HG03354 (cell line): Measurements from ENCODE around the gene NTRK2.

ENCODE experiments used
- ATAC-seq: cut with Tn5 transposase; IDR thresholded peaks from one replicate; pipeline ENCODE4 v1.9.1; 2021; ENCODE audit warnings: mild to moderate bottlenecking; ENCODE audit not compliant: unreplicated experiment, poor library complexity, severe bottlenecking

The NTRK2 gene

DNA sequence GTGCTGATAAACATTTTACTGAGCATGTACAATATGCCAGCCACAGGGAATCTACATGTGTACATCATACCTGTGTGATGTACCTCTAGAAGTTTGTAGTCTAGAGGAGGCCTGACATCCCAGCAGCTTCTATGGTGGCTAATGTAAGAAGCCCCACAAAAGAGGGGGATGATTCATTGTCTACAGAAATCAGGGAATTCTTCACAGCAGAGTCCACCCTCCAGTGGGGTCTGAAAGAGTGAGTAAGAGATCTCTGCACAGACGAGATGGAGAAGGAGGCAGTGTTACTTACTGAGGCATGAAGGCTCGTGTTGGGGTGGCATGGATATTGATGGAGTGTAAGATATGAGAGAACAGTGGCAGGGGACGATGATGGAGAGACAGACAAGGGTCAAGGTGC, 103.0 kb downstream of the NTRK2 start:
- ATAC-seq = no peak

DNA sequence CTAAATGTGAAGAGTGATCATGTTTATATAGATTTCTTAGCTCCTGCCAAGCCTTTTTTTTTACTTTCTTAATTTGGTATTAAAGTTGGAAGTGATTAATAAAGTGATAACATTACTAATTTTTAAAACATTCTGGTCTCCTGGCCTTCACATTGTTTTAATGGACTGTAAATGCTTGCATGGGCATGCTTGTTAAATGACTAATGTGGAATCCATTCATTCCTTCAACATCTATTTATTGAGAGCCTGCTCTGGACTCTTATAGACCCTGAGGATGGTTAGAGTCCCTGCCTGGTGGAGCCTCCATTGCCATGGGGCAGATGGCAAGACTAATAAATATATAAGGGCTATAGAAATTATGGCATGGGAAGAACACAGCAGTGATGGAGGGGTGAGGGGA, 103.5 kb downstream of the NTRK2 start:
- no peak for ATAC-seq

DNA sequence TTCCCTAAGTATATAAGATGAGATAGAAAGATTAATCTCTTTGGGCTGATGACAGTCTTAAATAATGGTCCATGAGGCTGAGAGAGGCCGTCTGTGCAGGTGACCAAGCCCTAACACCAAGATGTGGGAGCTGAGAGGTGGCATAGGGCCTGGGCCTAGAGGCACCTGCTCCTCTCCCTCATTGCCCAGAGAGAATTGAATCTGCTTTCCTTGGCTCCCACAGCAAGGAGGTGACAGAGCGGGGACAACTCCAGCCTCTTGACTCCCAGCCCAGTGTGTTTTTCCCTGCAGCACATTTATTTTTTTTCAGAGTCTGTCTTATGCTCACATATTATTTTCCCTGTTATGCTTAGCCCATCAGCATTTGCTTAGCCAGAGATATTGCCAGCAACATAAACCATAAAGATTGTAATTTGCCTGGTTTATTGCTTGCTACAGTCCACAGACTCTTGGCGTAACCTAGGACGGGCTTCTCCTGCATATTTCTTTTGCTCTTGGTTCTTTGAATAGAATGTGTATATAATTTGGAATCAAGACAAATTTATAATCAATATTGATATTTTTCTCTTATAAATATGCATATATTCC, 105.6 kb downstream of the NTRK2 start:
- ATAC-seq = no peak

DNA sequence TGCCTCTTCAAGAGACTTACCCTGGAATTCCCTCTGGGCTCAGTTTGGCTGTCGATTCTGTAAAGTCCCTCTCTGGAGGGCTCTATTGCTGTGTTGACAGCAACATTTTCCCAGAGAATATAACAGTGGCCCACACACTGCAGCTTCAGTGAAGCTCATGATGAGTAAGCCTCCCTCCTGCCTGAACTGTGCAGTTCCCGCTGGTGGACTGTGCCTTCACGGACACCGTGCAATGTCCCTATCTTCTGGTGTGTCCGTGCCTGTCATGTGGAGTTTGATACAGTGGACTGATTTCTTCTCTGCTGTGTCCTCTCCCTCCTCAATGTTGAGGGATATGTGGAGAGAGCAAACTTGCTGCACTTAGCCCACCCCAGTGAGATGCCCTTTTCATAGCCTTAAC, 109.0 kb downstream of the NTRK2 start:
- ATAC-seq = no peak

DNA sequence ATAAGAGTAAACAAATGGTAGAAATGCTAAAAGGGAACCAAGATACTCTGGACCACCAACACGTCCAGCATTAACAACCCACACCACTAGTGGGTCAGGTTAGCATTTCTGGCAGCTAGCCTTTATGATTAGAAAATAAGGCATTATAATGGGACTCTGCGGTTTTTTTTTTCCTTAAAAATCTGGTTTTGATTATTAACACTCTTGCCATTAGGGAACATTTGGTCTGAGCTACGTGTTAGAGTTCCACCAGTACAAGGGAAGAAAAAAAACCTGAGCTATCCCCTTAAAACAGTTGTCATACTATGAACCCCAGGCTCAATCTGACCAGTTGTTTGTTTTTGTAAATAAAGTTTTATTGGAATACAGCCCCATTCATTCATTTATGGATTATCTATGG, 110.4 kb downstream of the NTRK2 start:
- ATAC-seq = no peak

DNA sequence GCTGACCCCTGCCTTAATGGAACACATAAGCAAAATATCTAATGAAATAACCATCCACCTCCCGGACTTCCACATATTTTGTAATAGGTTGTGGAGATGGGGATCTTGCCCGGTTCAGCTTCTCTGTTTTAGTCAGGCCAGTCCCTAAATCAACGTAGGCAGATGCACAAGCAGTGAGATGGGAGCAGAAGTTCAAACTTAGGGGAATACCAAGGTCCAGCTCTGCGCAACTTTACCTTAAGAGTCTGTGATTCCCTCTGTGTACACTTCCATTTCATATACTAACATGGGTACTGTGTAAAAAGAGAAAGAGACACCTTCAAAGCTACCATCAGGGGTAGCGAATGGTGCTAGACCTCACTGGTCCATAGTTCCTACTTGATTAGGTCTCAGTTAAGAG, 110.9 kb downstream of the NTRK2 start:
- ATAC-seq = no peak

DNA sequence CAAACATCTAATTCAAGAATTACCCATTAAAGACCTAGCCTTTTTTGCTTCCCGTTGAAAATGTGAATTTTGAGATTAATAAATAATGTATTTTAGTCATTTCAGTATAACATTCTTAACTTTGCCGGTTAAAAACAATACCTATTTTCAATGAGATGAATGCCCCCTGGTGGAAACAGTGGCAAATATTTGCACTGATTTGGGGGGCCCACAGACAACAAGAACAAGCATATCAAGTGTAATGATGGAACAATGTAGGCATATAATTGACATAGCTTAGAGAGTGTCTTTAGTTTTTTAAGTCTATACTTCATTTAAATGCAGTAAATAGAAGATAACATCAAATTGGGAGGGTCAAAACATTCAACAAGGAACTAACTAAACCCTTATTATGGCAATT, 111.9 kb downstream of the NTRK2 start:
- peak; percentile 61 for ATAC-seq

DNA sequence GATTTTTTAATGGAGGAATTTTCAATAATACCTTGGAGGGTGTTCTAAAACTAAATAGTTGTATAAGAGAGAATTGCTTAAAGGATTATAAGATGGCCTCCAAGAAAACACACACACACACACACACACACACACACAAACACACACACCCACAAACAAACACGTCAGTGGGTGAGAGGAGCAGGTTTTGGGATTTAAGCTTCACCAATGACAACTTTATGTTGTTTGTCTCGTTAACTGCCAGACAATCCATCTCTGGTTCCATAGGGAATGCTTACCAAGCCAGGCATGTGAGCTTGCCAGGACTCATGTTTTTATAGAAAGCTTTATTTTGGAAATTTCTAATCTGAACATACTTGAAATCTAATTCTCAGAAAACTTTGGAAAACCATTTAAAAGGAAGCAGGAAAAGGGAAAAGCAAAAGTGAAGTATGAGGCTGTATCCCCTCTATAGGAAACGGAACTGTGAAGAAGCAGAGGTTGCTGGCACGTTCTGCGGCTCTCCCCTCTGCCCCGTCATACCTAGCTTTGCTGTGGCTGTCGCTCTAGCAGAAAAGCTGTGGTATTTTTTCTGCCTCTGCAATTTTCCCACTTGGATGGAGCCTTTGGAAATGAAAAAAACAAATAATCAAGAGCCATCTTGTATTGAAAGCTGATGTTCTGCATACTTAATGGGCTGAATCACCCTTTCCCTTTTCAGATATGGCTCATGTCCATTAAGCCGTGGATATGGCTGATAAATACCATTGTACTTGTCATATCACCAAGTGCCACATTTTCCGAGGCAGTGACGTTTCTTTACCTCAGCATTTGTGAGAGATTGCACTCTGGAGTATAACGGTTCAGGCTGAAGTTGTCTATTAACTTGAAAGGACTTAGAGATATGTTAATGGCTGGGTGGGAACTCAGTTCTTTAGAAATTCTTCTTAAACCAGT, 112.7 kb downstream of the NTRK2 start:
- no peak for ATAC-seq

DNA sequence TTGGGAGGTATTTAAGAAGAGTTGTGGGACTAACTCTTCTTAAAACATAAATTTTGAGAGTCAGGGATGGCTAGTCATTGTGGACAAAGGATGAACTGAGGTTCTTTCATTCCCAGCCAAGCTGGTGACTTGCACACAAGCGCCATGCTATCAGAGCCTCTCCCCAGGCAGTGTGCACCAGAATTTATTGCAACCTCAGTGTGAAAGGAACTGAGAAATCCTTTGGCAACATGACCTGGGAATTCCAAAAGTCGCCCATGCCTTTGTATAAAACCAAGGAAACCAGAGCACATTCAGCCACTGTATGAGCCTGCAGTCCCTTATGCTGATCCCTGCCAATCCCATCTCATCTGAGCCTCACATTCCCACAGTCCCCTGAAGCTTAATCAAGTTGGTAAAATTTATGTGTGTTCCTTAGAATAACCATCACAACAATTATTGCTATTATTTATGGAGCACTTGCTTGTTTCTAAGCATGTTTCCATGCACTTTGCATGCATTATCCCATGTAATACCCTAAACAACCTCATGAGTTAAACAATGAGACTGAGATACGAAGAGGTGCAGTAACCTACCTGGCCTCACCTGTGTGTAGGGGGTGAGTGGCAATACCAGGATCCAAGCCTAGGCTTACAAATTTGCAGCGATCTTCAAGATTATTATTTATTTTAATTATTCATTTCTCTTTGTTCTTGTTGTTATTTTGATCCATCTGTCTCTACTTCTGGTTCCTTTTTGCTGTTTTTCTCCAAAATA, 116.4 kb downstream of the NTRK2 start:
- peak; percentile 52 for ATAC-seq

DNA sequence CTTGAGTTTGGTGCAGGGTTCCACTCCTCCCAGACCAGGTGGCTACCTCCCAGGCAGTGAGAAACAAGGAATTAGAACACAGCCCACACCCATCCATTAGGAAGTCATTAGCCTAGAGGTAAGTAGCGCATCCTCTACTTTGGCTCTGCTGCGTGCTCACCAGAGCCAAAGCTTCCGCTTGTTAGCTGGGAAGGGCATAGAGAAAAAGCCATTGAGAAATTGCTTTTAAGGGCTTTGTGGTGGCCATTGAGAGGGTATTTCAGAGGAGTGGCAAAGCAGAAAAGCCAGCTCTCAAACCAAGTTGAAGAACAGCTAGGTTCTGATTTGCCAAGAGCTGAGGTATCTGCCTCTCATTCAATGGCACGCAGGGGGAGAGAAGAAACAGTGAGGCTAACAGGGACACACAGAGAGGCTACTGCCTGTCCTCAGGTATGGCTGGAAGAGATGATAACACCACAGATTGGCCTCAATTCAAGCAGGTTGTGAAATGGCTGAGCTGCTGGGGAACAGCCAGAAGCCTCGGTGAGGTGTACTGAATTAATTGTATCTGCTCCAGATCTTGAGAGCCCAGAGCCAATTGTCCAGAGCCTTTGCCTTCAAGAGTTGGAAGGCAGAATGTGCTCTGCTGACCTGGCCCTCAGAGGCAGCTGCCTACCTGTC, 119.4 kb downstream of the NTRK2 start:
- ATAC-seq = no peak

DNA sequence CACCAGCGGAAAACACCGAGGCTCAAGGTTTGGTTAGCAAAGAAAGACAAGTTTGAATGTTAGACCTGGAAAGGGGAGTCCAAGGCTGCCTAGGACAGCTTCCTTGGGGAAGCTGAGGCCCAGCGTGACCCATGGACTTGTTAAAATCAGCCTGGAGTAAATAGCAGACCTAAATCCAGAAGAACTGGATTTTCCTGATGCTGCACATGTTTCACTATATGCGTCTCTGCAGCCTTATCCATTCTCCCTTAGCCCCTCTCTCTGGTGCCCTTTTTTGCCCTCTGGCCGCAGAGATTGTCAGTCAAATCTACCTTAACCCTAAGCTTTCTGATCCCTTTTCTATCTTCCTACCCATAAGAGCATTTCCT, 119.9 kb downstream of the NTRK2 start:
- no peak for ATAC-seq

DNA sequence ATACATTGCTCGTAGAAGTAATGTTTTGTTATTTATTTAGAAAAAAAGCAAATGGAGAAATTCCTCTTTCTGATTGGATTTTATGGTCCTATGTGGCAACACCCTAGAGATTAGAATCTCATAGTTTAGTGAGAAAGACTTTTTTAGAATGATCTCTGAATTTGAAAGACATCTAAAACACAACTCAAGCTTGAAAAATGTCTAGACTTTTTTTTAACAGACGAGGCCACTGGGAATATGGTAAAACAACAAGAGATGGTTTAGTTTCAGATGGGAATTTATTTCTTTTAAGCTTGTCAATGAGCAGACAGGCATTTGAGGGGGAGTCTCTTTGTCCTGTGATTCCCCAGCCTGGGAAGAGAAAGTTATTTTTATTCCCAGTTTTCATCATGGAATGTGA, 122.1 kb downstream of the NTRK2 start:
- no peak for ATAC-seq

DNA sequence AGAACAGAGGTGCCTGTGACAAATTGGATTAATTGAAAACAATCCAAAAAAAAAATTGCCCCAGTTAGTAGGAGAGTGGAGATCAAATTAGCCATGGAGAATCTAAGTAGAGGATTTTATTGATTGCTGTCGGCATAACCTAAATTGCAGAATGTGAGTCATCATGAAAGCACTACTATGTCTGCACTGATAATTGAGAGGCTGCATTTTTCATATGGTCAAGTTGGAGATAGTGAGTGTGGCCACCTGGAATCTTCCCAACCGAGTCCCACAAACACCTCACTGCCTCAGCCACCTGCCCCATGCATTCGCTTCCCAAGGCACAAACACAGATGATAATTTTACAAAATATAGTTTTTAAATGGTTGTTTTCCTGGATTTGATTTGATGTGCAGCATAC, 123.7 kb downstream of the NTRK2 start:
- no peak for ATAC-seq

DNA sequence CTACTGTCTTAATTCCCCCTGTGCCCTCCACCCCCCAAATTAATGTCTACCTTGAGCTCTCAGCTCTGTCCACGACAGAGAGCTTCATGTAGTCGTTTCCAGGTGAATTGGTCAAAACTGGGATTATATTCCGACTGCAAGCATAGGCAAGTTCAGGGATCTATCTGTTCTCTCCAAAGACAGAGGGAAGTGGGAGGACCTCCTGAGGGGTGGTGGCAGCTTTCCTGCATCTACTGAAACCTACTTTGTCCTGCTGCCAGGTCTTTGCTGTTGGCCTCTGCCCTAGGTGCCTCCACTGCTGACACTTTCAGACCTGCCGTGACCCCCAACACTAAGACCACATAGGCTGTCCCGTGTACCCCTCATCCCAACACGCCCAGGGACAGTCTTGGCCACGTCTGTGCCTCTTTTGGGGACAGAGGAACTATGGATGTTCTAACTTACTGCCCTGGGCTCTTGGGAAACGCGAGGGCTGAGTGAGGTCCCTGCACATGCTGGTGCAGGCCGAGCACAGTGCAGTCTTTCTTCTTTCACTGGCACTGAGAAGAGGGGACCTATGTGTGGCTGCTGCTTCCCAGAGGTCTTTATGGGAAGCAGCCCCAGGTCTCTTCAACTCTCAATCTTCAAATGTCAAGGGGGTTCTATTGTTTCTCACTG, 125.6 kb downstream of the NTRK2 start:
- no peak for ATAC-seq

DNA sequence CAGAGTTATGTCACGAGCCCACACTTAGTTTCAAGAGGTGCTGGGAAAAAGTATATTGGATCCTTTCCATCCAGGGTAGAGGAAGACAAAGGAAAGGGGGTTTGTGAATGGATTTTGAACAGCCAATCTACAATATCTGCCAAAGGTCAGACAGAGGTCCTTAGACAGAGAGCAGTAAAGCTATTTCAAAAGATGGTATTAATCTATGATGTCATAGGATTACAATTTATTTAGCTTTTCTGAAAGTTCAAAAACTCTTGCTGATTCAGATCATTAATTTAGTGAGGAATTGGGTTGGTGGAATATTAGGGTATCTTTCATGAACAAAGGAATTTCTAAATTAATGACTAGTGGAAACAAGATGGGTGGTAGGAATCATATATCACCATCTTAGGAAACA, 126.9 kb downstream of the NTRK2 start:
- ATAC-seq = no peak

DNA sequence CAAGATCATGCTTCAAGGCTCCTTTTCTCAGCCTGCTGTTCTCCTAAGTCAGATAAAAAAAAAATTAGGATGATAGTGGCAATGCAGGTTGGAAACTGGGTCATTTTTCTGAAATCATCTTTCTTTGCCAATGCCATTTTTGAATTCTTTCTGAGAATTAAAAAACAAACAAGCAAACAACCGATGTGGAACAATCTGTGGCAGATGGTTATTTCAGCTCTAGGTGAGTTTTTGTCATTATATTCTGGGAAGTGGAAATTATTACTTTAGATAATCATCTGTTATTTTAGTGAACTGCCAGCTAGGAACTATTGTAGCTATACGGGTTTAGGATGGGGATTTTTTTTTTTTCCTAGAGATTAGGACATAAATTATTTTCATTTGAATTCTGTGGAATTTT, 129.7 kb downstream of the NTRK2 start:
- no peak for ATAC-seq

DNA sequence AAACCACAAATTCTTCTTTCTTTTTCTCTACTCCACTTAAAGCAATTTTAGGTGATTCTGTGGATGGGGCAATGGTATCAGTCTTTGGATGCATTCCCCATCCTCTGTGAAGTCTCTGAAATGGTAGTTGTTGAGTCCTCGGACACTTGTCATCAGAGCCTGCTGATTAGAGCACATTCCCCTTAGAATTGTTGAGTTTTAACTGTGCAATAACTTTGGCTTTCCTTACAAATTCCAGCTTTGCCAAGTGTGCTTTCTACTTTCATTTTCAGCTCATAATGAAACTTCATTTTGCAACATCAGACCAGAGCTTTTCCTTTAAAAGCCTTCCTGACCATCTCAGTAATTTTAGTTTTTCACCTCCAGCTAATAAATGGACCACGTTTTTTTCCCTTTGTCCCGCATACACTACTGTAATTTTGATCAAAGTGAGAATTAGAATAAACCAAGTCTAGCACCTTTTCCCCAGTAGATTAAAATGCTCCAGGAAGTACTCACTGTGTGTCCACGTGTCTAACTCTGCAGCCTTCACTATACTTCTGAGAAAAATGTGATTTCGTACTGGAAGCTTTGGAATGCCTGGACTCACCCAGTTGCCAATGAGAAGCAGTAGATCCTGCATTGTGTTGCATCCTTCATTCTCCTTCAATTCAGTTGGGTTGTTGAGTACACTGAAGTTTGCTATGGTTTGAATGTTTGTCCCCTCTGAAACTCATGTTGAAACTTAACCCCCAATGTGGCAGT, 135.6 kb downstream of the NTRK2 start:
- no peak for ATAC-seq

DNA sequence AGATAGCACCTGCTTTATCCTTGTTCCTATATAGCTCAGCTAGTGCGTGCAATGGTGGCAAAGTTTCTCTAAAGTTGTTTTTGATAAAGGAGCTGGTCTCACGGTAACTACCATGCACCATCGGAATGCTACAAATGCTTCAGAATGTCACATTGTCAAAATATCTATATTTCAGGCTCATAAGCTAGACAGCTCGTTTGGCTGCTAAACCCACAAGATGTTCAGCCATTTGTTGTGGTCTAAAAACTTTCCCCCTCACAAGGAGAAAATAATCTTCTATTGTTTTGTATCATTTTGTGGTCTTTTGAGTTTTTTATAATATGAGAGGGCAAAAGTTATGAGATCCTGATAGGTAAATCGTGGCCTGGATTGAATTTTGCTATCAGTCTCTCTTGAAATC, 137.9 kb downstream of the NTRK2 start:
- ATAC-seq = no peak

DNA sequence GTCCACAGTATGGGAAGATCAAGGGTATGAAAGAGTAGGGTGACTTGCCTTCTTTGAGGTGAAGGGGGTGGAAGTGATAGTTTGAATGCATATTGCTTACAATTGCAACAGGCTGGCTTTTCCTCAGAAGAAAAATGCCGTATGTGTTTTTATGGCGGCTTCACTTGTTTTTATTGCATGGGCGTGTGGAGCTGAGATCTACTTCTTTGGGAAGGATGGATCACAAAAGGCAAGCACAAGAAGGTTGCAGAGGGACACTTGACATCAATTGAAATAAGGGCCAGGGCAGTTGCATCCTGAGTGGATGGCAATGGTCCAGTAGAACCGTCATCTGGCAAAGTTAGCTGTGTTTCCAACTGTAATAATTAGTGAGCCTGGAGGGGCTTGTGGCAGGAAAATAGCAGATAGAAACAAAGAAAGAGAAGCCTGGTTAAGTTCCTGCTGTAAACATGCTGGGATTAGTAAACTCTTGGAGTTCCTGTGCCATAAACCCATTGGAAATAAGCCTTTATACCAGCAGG, 138.4 kb downstream of the NTRK2 start:
- no peak for ATAC-seq
